Smooth muscle cell (in vitro differentiated cells): ENCODE measurements around the gene TTC7B. TPM values are rescaled to one million over a fixed set of nuclear protein-coding genes. Genes with fewer than 3 reads are reported as not detected.
A peak's percentile ranks its signal among the peaks of the same experiment; 100 is the strongest.

Experiments
- DNase-seq: peaks from one replicate; lab custom pipeline; 2025; ENCODE audit not compliant: unreplicated experiment; lab: John Stamatoyannopoulos, UW
- H2AFZ ChIP-seq: fragments of 200-600 bp; sonication (generic); 2 replicates; pipeline ENCODE4 v1.6.0; 2016; ENCODE audit warnings: antibody characterized with exemption, low read depth, mild to moderate bottlenecking
- H3F3A ChIP-seq: fragments of 200-600 bp; sonication (generic); 2 replicates; pipeline ENCODE4 v1.6.0; 2017; ENCODE audit warnings: antibody characterized with exemption, low read depth
- H3K27ac ChIP-seq: fragments of 200-600 bp; sonication (generic); 2 replicates; pipeline ENCODE4 v1.5.1; 2016; ENCODE audit warnings: low read depth, mild to moderate bottlenecking
- H3K27me3 ChIP-seq: fragments of 200-600 bp; sonication (generic); 2 replicates; pipeline ENCODE4 v1.6.1; 2016; ENCODE audit warnings: low read depth, mild to moderate bottlenecking
- H3K36me3 ChIP-seq: fragments of 200-600 bp; sonication (generic); 2 replicates; pipeline ENCODE4 v1.5.1; 2016; ENCODE audit warnings: low read depth
- H3K4me1 ChIP-seq: fragments of 200-600 bp; sonication (generic); 2 replicates; pipeline ENCODE4 v1.5.1; 2016; ENCODE audit warnings: low read depth
- H3K4me2 ChIP-seq: fragments of 200-600 bp; sonication (generic); 2 replicates; pipeline ENCODE4 v1.6.0; 2016; ENCODE audit warnings: mild to moderate bottlenecking
- H3K4me3 ChIP-seq: fragments of 200-600 bp; sonication (generic); 2 replicates; pipeline ENCODE4 v1.5.1; 2016; ENCODE audit warnings: mild to moderate bottlenecking
- H3K79me2 ChIP-seq: fragments of 200-600 bp; sonication (generic); 2 replicates; pipeline ENCODE4 v1.6.0; 2016; ENCODE audit warnings: low read depth, mild to moderate bottlenecking
- H3K9ac ChIP-seq: fragments of 200-600 bp; sonication (generic); 2 replicates; pipeline ENCODE4 v1.6.0; 2016; ENCODE audit warnings: low read depth
- H3K9me3 ChIP-seq: fragments of 200-600 bp; sonication (generic); replicated peaks from 2 replicates; pipeline ENCODE4 v1.5.1; 2016; ENCODE audit warnings: low read depth
- H4K20me1 ChIP-seq: fragments of 200-600 bp; sonication (generic); 2 replicates; pipeline ENCODE4 v1.6.0; 2016; ENCODE audit warnings: low read depth
- CTCF ChIP-seq: fragments of 200-600 bp; sonication (generic); IDR thresholded peaks from 2 replicates; pipeline ENCODE4 v1.5.1; 2017; ENCODE audit warnings: borderline replicate concordance, mild to moderate bottlenecking, antibody characterized with exemption; ENCODE audit not compliant: insufficient read depth, poor library complexity, severe bottlenecking
- WGBS: methylation state at CpG from one replicate; pipeline ENCODE4 v1.1.7; 2016; ENCODE audit warnings: low lambda C conversion rate; 5-methylcytosine and 5-hydroxymethylcytosine counted together
- polyA plus RNA-seq: library from polyadenylated mRNA; unstranded; fragments of >200 nt; fragmentation: Nextera tagmentation; extraction: Ambion mirVana; gene quantifications from 2 replicates; pipeline ENCODE4 v1.2.1, GENCODE V29; 2016
- total RNA-seq: library from RNA; depleted of rRNA; stranded (reverse); fragments of >200 nt; gene quantifications from 2 replicates; pipeline ENCODE4 v1.2.3, GENCODE V29; 2014

The TTC7B gene
- total and polyA plus RNA-seq, 2 experiments from 2014 or later = 22.1 to 54.1 TPM

GRCh38 chr14:90715993-90716392 lies 100.2 kb downstream of the TTC7B start:
- 59% methylated on average over 4 of the region's 4 CpGs for WGBS
- DNase-seq = no peak
- Histone ChIP-seq H3K9me3 (no peaks in the 10 kb centered on the region), H4K20me1 (no peaks in the 10 kb centered on the region), H3K4me1 (no peaks in the 10 kb centered on the region), H2AFZ (no peak overlapping the region), H3K36me3 (no peaks in the 10 kb centered on the region), H3K79me2 (no peaks in the 10 kb centered on the region), H3K9ac (no peak overlapping the region), H3K27ac (peak overlapping the region; percentile 7), H3K4me2 (no peak overlapping the region), H3K27me3 (no peaks in the 10 kb centered on the region), H3F3A (no peaks in the 10 kb centered on the region), H3K4me3 (no peak overlapping the region)
- no peak for TF ChIP-seq CTCF

GRCh38 chr14:90715495-90715894 lies 100.7 kb downstream of the TTC7B start:
- Histone ChIP-seq H3K4me3 (no peak overlapping the region), H2AFZ (no peak overlapping the region), H3K4me2 (no peak overlapping the region), H3K79me2 (no peaks in the 10 kb centered on the region), H3K4me1 (no peaks in the 10 kb centered on the region), H3K36me3 (no peaks in the 10 kb centered on the region), H3K9me3 (no peaks in the 10 kb centered on the region), H3K27ac (peak overlapping the region; percentile 45), H3K9ac (no peak overlapping the region), H4K20me1 (no peaks in the 10 kb centered on the region), H3F3A (no peaks in the 10 kb centered on the region), H3K27me3 (no peaks in the 10 kb centered on the region)
- no peak for DNase-seq
- 96% methylated on average over 2 of the region's 2 CpGs for WGBS
- TF ChIP-seq CTCF = no peak

- Histone ChIP-seq H3K27ac (peak overlapping the region; percentile 45), H3K4me3 (no peak overlapping the region), H2AFZ (no peak overlapping the region), H3K9me3 (no peaks in the 10 kb centered on the region), H3K79me2 (no peaks in the 10 kb centered on the region), H3K9ac (no peak overlapping the region), H3K4me2 (no peak overlapping the region), H3F3A (no peaks in the 10 kb centered on the region), H4K20me1 (no peaks in the 10 kb centered on the region), H3K4me1 (no peaks in the 10 kb centered on the region), H3K36me3 (no peaks in the 10 kb centered on the region), H3K27me3 (no peaks in the 10 kb centered on the region)
- 19% methylated on average over 1 of the region's 1 CpG for WGBS
- no peak for DNase-seq
- no peak for TF ChIP-seq CTCF
Measured at GRCh38 chr14:90714811-90715210, 101.4 kb downstream of the TTC7B start.

GRCh38 chr14:90704738-90705392 lies 111.4 kb downstream of the TTC7B start:
- no peak overlapping the region for H2AFZ ChIP-seq
- no peak for DNase-seq
- H4K20me1 ChIP-seq = no peaks in the 10 kb centered on the region
- H3K9ac ChIP-seq = no peak overlapping the region
- H3K9me3 ChIP-seq = no peaks in the 10 kb centered on the region
- TF ChIP-seq CTCF = no peak
- H3K79me2 ChIP-seq = no peaks in the 10 kb centered on the region
- no peaks in the 10 kb centered on the region for H3K4me1 ChIP-seq
- WGBS = 94% methylated on average over 9 of the region's 9 CpGs
- no peaks in the 10 kb centered on the region for H3K27me3 ChIP-seq
- H3K36me3 ChIP-seq = no peaks in the 10 kb centered on the region
- H3K27ac ChIP-seq = no peak overlapping the region
- no peaks in the 10 kb centered on the region for H3F3A ChIP-seq
- H3K4me2 ChIP-seq = no peak overlapping the region
- no peak overlapping the region for H3K4me3 ChIP-seq
